Measurements from ENCODE around the gene LRRC32.

Gene LRRC32

GRCh38 chr11:76700177-76701100 lies 29.9 kb upstream of the LRRC32 start:
- DNase-seq (ENCODE audit: low read depth in 3 of 3), result no peak

GRCh38 chr11:76699451-76700091 lies 29.0 kb upstream of the LRRC32 start:
- no peak for DNase-seq (ENCODE audit: low read depth in 3 of 3)

DNA sequence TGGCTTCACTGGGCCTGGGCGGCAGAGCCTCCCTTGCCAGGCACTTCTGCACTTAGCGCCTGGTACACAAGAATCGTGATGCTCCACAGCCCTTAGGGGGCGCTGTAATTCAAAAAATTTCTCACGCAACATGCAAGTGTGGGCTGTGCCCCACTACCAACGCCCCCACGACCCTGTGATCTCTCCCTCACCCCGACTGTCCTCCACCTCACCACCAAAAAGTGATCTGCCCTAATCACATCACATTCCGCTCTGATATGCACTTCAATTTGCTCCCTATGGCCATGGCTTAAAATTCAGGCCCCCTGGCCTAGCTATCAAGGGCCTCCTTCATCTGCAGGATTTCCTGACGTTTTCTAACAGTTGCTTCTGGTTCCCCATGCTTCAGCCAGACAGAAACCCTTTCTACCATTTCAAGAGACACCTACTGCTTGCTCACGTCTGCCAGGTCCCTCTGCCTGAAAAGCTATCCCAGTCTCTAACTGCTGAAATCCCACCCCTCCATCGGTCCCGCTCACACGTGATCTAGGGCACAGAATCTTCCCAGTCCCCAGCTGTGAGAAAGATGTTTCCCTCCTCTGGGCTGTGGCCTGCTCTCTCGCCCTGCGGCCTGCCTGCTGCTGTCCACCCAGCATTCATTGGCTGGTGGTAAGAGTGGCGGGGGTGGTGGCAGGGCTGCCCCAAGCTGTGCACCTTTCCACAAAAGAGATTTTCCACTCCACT lies 27.9 kb upstream of the LRRC32 start:
- no peak for DNase-seq (ENCODE audit: low read depth in 3 of 3)

GRCh38 chr11:76696756-76697155 lies 26.2 kb upstream of the LRRC32 start:
- DNase-seq (ENCODE audit: low read depth in 3 of 3), result no peak

DNA sequence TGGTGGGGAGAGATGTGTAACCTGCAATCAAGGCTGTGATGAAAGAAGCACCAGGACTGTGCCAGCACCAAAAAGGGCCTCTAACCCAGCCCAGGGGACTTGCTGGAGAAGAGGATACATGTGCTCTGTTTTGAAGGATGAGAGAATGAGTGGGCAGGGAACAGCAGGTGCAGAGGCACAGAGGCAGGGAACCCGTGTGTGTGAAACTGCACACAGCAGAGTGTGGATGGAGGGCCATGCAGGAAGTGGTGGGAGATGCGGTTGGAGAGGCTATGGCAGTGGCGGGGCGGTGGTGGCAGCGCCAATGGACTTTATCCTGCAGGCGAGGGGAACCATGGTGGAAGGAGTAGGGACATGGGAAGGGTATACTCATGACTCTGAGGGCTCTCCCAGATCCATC lies 25.2 kb upstream of the LRRC32 start:
- DNase-seq (ENCODE audit: low read depth in 3 of 3), result no peak

DNA sequence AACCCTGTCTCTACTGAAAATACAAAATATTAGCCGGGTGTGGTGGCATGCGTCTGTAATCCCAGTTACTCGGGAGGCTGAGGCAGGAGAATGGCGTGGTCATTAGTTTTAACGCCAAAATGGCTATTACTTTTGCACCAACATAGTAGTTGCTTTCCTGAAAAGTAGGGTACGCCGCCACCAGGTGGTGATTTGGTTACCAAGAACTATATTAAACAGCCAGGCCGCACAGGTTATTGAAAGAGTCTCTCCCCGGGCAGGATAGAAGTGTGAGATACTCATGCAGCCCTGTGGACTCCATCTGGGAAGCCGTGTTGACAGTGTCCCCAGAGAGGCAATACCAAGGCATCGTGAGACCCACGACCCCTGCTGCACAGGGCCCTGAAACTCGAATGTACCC lies 24.6 kb upstream of the LRRC32 start:
- DNase-seq (ENCODE audit: low read depth in 3 of 3), result no peak

DNA sequence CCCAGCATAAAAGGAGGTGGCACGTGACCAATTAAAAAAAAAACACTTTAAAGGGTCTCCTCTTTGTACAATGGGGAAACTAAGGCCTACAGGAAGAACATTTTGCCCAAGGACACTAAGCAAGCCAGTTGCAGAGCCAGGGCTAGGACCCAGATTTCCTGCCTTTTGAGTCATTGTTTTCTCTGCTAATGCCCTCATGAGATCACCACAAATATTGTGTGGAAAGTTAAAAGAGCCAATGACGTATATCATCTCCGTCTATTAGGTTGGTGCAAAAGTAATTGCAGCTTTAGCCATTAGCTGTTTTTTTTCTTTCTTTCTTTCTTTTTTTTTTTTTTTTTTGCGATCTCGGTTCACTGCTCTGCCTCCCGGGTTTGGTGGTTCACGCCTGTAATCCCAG lies 24.1 kb upstream of the LRRC32 start:
- DNase-seq (ENCODE audit: low read depth in 3 of 3), result no peak

- no peak for DNase-seq (ENCODE audit: low read depth in 3 of 3)
Measured at GRCh38 chr11:76693806-76694205, 23.3 kb upstream of the LRRC32 start.

GRCh38 chr11:76692956-76693355 lies 22.4 kb upstream of the LRRC32 start:
- no peak for DNase-seq (ENCODE audit: low read depth in 3 of 3)

- DNase-seq (ENCODE audit: low read depth in 3 of 3), result no peak
Measured at GRCh38 chr11:76691655-76692054, 21.1 kb upstream of the LRRC32 start.

GRCh38 chr11:76690736-76691135 lies 20.2 kb upstream of the LRRC32 start:
- DNase-seq (ENCODE audit: low read depth in 3 of 3), result no peak

- no peak for DNase-seq (ENCODE audit: low read depth in 3 of 3)
Measured at GRCh38 chr11:76689313-76690260, 19.0 kb upstream of the LRRC32 start.

DNA sequence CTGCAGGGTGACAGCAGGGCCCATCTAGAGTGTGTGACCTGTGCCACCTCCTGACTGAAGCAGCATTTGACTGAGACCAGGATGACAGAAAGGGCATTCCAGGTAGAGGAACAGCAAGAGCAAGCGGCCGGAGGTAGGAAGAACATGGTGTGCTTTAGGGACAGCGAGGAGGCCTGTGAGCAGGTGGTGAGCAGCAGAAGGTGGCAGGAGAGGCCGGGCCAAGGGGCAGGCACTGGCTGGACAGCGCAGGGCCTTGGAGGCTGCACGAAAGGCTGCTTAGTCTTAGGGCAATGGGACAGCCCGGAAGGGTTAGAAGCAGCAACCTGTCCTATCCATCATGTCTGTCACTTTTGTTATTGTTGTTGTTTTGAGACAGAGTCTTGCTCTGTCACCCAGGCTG lies 17.6 kb upstream of the LRRC32 start:
- DNase-seq (ENCODE audit: low read depth in 3 of 3), result no peak

DNA sequence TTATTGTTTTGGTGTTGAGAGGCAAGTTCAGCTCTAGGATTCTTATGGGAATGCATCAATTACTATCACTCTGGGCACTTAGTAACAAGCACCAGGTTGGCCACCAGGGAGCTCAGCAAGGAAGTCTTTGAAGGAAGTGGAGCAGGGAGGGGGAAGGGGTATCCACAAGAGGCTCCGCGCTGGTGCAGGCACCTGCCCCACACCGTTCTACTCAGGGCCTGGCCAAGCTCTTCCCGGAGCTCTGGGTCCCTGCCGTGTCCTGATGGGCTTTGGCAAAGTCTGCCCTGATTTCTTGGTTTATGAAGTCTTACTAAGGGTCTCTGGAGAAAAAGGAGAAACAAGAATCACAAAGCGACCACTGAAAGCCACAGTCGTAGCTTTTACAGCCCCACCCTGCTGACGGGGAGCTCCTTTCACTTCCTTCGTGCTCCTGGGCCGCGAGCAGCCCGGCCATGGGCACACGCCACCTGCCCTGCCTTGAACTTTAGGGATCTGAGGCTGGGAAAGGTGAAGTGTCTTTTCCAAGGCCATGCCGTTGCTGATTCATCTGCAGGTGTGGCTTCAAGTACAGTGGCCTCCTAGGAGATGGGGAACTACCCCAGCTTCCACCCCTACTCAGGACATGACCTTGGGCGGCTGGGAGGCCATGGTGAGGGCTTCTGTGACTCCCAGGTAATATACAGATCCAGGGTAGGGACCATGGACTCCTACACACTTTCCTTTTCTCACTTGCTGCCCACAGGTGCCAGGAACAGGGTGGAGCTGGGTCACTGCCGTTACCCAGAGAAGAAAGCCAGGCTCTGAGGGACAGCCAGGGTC lies 15.9 kb upstream of the LRRC32 start:
- DNase-seq (ENCODE audit: low read depth in 3 of 3), result no peak

GRCh38 chr11:76685831-76686230 lies 15.3 kb upstream of the LRRC32 start:
- DNase-seq (ENCODE audit: low read depth in 3 of 3), result no peak

- no peak for DNase-seq (ENCODE audit: low read depth in 3 of 3)
Measured at GRCh38 chr11:76685237-76685636, 14.7 kb upstream of the LRRC32 start.

- DNase-seq (ENCODE audit: low read depth in 3 of 3), result no peak
Measured at GRCh38 chr11:76684516-76684915, 14.0 kb upstream of the LRRC32 start.

- no peak for DNase-seq (ENCODE audit: low read depth in 3 of 3)
Measured at GRCh38 chr11:76683161-76684095, 12.9 kb upstream of the LRRC32 start.

GRCh38 chr11:76682684-76683083 lies 12.1 kb upstream of the LRRC32 start:
- no peak for DNase-seq (ENCODE audit: low read depth in 3 of 3)
